Muscle layer of colon (tissue), 2 donors: ENCODE results near the gene EIF2AK2.

Experiments
- H3K27ac ChIP-seq: one replicate; pipeline ENCODE4 v1.7.0; 2013; ENCODE audit warnings: low read depth, mild to moderate bottlenecking, low read length, moderate library complexity
- H3K27me3 ChIP-seq, 2 donors: one replicate each; pipeline ENCODE4 v1.7.0; 2013; ENCODE audit warnings: low read length in 2 of 2, mild to moderate bottlenecking in 2 of 2; ENCODE audit not compliant: insufficient read depth in 2 of 2, control insufficient read depth in 1 of 2
- H3K36me3 ChIP-seq: one replicate; pipeline ENCODE4 v1.7.0; 2013; ENCODE audit warnings: mild to moderate bottlenecking, low read length; ENCODE audit not compliant: insufficient read depth
- H3K4me1 ChIP-seq: one replicate; pipeline ENCODE4 v1.7.0; 2013; ENCODE audit warnings: mild to moderate bottlenecking, low read length; ENCODE audit not compliant: insufficient read depth
- H3K4me3 ChIP-seq, 2 donors: one replicate each; pipeline ENCODE4 v1.7.0; 2013; ENCODE audit warnings: low read length in 2 of 2, low read depth in 1 of 2, mild to moderate bottlenecking in 1 of 2, moderate library complexity in 1 of 2
- H3K9ac ChIP-seq: one replicate; pipeline ENCODE4 v1.7.0; 2013; ENCODE audit warnings: low read length
- H3K9me3 ChIP-seq: one replicate; pipeline ENCODE4 v1.7.0; 2013; ENCODE audit warnings: mild to moderate bottlenecking, low read length
- donor health status: abdominal sarcoma.
- donor health status: Adenocarcinoma of cecum.

Gene EIF2AK2

GRCh38 chr2:37164757-37165156 lies 8.0 kb upstream of the EIF2AK2 start:
- no peak overlapping the region for H3K4me3 ChIP-seq
- H3K27ac ChIP-seq: no peak overlapping the region
- H3K4me1 ChIP-seq: no peaks in the 10 kb centered on the region
- no peaks in the 10 kb centered on the region for H3K36me3 ChIP-seq
- H3K9me3 ChIP-seq: no peaks in the 10 kb centered on the region
- no peak overlapping the region for H3K9ac ChIP-seq
- H3K27me3 ChIP-seq: no peaks in the 10 kb centered on the region

GRCh38 chr2:37156071-37156856 lies 516 bp downstream of the EIF2AK2 start:
- peak overlapping the region; percentile 54 for H3K9ac ChIP-seq
- no peaks in the 10 kb centered on the region for H3K27me3 ChIP-seq
- H3K4me3 ChIP-seq: peak overlapping the region; percentile 75 to 87
- H3K36me3 ChIP-seq: peaks cover 5% of the 10 kb centered on the region
- no peaks in the 10 kb centered on the region for H3K9me3 ChIP-seq
- H3K4me1 ChIP-seq: peaks cover 18% of the 10 kb centered on the region
- H3K27ac ChIP-seq: peak overlapping the region; percentile 80

- Histone ChIP-seq H3K4me3 (no peak overlapping the region), H3K27ac (no peak overlapping the region), H3K36me3 (peaks cover 5% of the 10 kb centered on the region), H3K9ac (no peak overlapping the region), H3K4me1 (peaks cover 18% of the 10 kb centered on the region), H3K9me3 (no peaks in the 10 kb centered on the region), H3K27me3 (no peaks in the 10 kb centered on the region)
Observed at GRCh38 chr2:37154785-37155184, 2.0 kb downstream of the EIF2AK2 start.

- peaks cover 18% of the 10 kb centered on the region for H3K4me1 ChIP-seq
- H3K27ac ChIP-seq: no peak overlapping the region
Observed at GRCh38 chr2:37153224-37153623, 3.6 kb downstream of the EIF2AK2 start.

GRCh38 chr2:37149626-37150322 lies 7.0 kb downstream of the EIF2AK2 start:
- H3K36me3 ChIP-seq: peaks cover 40% of the 10 kb centered on the region
- no peaks in the 10 kb centered on the region for H3K9me3 ChIP-seq
- H3K27ac ChIP-seq: no peak overlapping the region

More at GRCh38 chr2:37153224-37153623, 3.6 kb downstream of the EIF2AK2 start:
- Histone ChIP-seq H3K9me3 (no peaks in the 10 kb centered on the region), H3K27me3 (no peaks in the 10 kb centered on the region), H3K36me3 (peaks cover 14% of the 10 kb centered on the region), H3K4me3 (no peak overlapping the region), H3K9ac (no peak overlapping the region)

GRCh38 chr2:37148325-37148724 lies 8.5 kb downstream of the EIF2AK2 start:
- H3K4me1 ChIP-seq: no peaks in the 10 kb centered on the region
- peaks cover 52% of the 10 kb centered on the region for H3K36me3 ChIP-seq
- no peak overlapping the region for H3K9ac ChIP-seq
- H3K9me3 ChIP-seq: no peaks in the 10 kb centered on the region
- H3K27me3 ChIP-seq: no peaks in the 10 kb centered on the region
- no peak overlapping the region for H3K27ac ChIP-seq
- H3K4me3 ChIP-seq: no peak overlapping the region

More at GRCh38 chr2:37149626-37150322, 7.0 kb downstream of the EIF2AK2 start:
- Histone ChIP-seq H3K4me3 (no peak overlapping the region), H3K9ac (no peak overlapping the region), H3K4me1 (peaks cover 1% of the 10 kb centered on the region), H3K27me3 (no peaks in the 10 kb centered on the region)

GRCh38 chr2:37146062-37146461 lies 10.7 kb downstream of the EIF2AK2 start:
- Histone ChIP-seq H3K27me3 (no peaks in the 10 kb centered on the region), H3K9me3 (no peaks in the 10 kb centered on the region), H3K36me3 (peaks cover 61% of the 10 kb centered on the region), H3K27ac (no peak overlapping the region), H3K9ac (no peak overlapping the region), H3K4me1 (no peaks in the 10 kb centered on the region), H3K4me3 (no peak overlapping the region)

GRCh38 chr2:37143974-37144373 lies 12.8 kb downstream of the EIF2AK2 start:
- peaks cover 70% of the 10 kb centered on the region for H3K36me3 ChIP-seq

GRCh38 chr2:37142546-37142945 lies 14.2 kb downstream of the EIF2AK2 start:
- no peak overlapping the region for H3K27ac ChIP-seq
- H3K36me3 ChIP-seq: peaks cover 69% of the 10 kb centered on the region
- no peaks in the 10 kb centered on the region for H3K4me1 ChIP-seq
- no peaks in the 10 kb centered on the region for H3K9me3 ChIP-seq
- H3K4me3 ChIP-seq: no peak overlapping the region
- H3K27me3 ChIP-seq: no peaks in the 10 kb centered on the region
- H3K9ac ChIP-seq: no peak overlapping the region

More at GRCh38 chr2:37143974-37144373, 12.8 kb downstream of the EIF2AK2 start:
- Histone ChIP-seq H3K27me3 (no peaks in the 10 kb centered on the region), H3K9me3 (no peaks in the 10 kb centered on the region), H3K4me3 (no peak overlapping the region), H3K27ac (no peak overlapping the region), H3K9ac (no peak overlapping the region), H3K4me1 (no peaks in the 10 kb centered on the region)

- no peaks in the 10 kb centered on the region for H3K9me3 ChIP-seq
- no peak overlapping the region for H3K4me3 ChIP-seq
- H3K4me1 ChIP-seq: no peaks in the 10 kb centered on the region
- no peaks in the 10 kb centered on the region for H3K27me3 ChIP-seq
- H3K9ac ChIP-seq: no peak overlapping the region
- H3K27ac ChIP-seq: no peak overlapping the region
- H3K36me3 ChIP-seq: peaks cover 80% of the 10 kb centered on the region
Observed at GRCh38 chr2:37132914-37133313, 23.9 kb downstream of the EIF2AK2 start.

- Histone ChIP-seq H3K4me3 (no peak overlapping the region), H3K9ac (no peak overlapping the region), H3K4me1 (no peaks in the 10 kb centered on the region), H3K36me3 (peaks cover 36% of the 10 kb centered on the region), H3K27ac (no peak overlapping the region), H3K9me3 (no peaks in the 10 kb centered on the region), H3K27me3 (no peaks in the 10 kb centered on the region)
Observed at GRCh38 chr2:37125416-37125815, 31.4 kb downstream of the EIF2AK2 start.
